Muscle of arm (tissue), 12 donors: Measurements from ENCODE around the gene TTC8. TPM values are rescaled to one million over a fixed set of nuclear protein-coding genes. Genes with fewer than 3 reads are reported as not detected.

Experiments used
- polyA plus RNA-seq, 12 donors: library from polyadenylated mRNA; unstranded; fragments of 120-200 nt; gene quantifications; one replicate each; pipeline ENCODE4 v1.2.1, GENCODE V29; 2013; ENCODE audit not compliant: insufficient read length in 12 of 12

TTC8 gene
- polyA plus RNA-seq, 12 donors, result 14.6 to 28.8 (median 18.0) TPM; not detected in 1

Other genes with a start within 250 kb of the TTC8 start
- gene EML5, start 31.7 kb upstream of the TTC8 start, polyA plus RNA-seq, result 1 to 10 TPM in 7 of 12 donors, under 1 TPM in 4, not detected in 1; 0.87 to 1.9 (median 1.1) TPM